ENCODE results near the gene CHTOP. TPM values are rescaled to one million over a fixed set of nuclear protein-coding genes. Genes with fewer than 3 reads are reported as not detected.
"Not testable (repeated sequence)": the region's sequence is repeated elsewhere in the genome, so short reads cannot be mapped to it uniquely, and the experiment has no call there.

Gene CHTOP
- total RNA-seq, 1 experiment from 2014 or later, result 85.1 TPM

- H3K27me3 Mint-ChIP-seq (ENCODE audit: insufficient read depth, unreplicated experiment), result no peaks in the 10 kb centered on the region
- no peaks in the 10 kb centered on the region for H3K9me3 ChIP-seq
- ChIA-PET CTCF (interaction anchor here (1.1 kb wide), 1 partner anchor 35 kb away, joined by 3 read pairs; the partner anchor contains the start of gene S100A13), POLR2A (no interaction called here)
- H3K4me1 Mint-ChIP-seq (ENCODE audit: low read depth, unreplicated experiment), result peaks cover 7% of the 10 kb centered on the region
- TSS peak; percentile 63 for BruUV-seq (replicated peaks)
- DNase-seq, result no peak
- intact Hi-C loops (cut with micrococcal nuclease; ENCODE audit: unreplicated experiment), result no loop called here
- H3K27me3 ChIP-seq (replicated peaks; ENCODE audit: control insufficient read depth, insufficient read depth, low read length), result no peaks in the 10 kb centered on the region
- peaks cover 14% of the 10 kb centered on the region for H3K36me3 Mint-ChIP-seq (ENCODE audit: insufficient read depth, unreplicated experiment)
- peaks cover 13% of the 10 kb centered on the region for H3K36me3 ChIP-seq (ENCODE audit: control insufficient read depth, insufficient read depth, low read length)
- H3K27ac Mint-ChIP-seq (ENCODE audit: unreplicated experiment), result no peak overlapping the region
- H3K4me1 ChIP-seq, result no peaks in the 10 kb centered on the region
- no peak overlapping the region for H3K4me3 ChIP-seq (ENCODE audit: low read depth, low read length)
- H3K9me3 Mint-ChIP-seq (ENCODE audit: unreplicated experiment), result no peaks in the 10 kb centered on the region
- TF ChIP-seq CTCF (IDR thresholded peaks at IDR 0.05; ENCODE audit: insufficient read depth in 1 of 2, low read depth in 1 of 2, low read length in 1 of 2, severe bottlenecking in 1 of 2, unreplicated experiment in 1 of 2), result no peak
- no peak overlapping the region for H3K4me3 Mint-ChIP-seq (ENCODE audit: unreplicated experiment)
These were observed 28.4 kb downstream of the CHTOP start for GRCh38 chr1:153662269-153662668.

GRCh38 chr1:153663211-153663610 lies 29.3 kb downstream of the CHTOP start:
- peaks cover 13% of the 10 kb centered on the region for H3K36me3 ChIP-seq (ENCODE audit: control insufficient read depth, insufficient read depth, low read length)
- intact Hi-C loops (cut with micrococcal nuclease; ENCODE audit: unreplicated experiment), result no loop called here
- H3K4me3 ChIP-seq (ENCODE audit: low read depth, low read length), result no peak overlapping the region
- no peaks in the 10 kb centered on the region for H3K9me3 ChIP-seq
- H3K4me3 Mint-ChIP-seq (ENCODE audit: unreplicated experiment), result no peak overlapping the region
- H3K27me3 ChIP-seq (replicated peaks; ENCODE audit: control insufficient read depth, insufficient read depth, low read length), result no peaks in the 10 kb centered on the region
- CTCF ChIA-PET, result interaction anchor here (1.1 kb wide), 1 partner anchor 36 kb away, joined by 3 read pairs; the partner anchor contains the start of gene S100A13
- no TSS peak for BruUV-seq (replicated peaks)
- peaks cover 14% of the 10 kb centered on the region for H3K36me3 Mint-ChIP-seq (ENCODE audit: insufficient read depth, unreplicated experiment)
- H3K9me3 Mint-ChIP-seq (ENCODE audit: unreplicated experiment), result no peaks in the 10 kb centered on the region
- POLR2A ChIA-PET, result interaction anchor here (0.6 kb wide), 1 partner anchor 37 kb away, joined by 3 read pairs; no protein-coding TSS in a partner anchor
- no peak for TF ChIP-seq CTCF (IDR thresholded peaks at IDR 0.05; ENCODE audit: insufficient read depth in 1 of 2, low read depth in 1 of 2, low read length in 1 of 2, severe bottlenecking in 1 of 2, unreplicated experiment in 1 of 2)
- no peak for DNase-seq
- no peaks in the 10 kb centered on the region for H3K27me3 Mint-ChIP-seq (ENCODE audit: insufficient read depth, unreplicated experiment)
- H3K27ac Mint-ChIP-seq (ENCODE audit: unreplicated experiment), result no peak overlapping the region
- H3K4me1 Mint-ChIP-seq (ENCODE audit: low read depth, unreplicated experiment), result peaks cover 7% of the 10 kb centered on the region
- no peaks in the 10 kb centered on the region for H3K4me1 ChIP-seq

GRCh38 chr1:153667439-153667838 lies 33.6 kb downstream of the CHTOP start:
- Histone ChIP-seq H3K9me3 (no peaks in the 10 kb centered on the region), H3K36me3 (ENCODE audit: control insufficient read depth, insufficient read depth, low read length) (peaks cover 12% of the 10 kb centered on the region), H3K4me1 (peaks cover 4% of the 10 kb centered on the region; the same call in 1 of the 2 replicates), H3K27me3 (replicated peaks; ENCODE audit: control insufficient read depth, insufficient read depth, low read length) (no peaks in the 10 kb centered on the region), H3K4me3 (ENCODE audit: low read depth, low read length) (no peak overlapping the region)
- no peak overlapping the region for H3K27ac Mint-ChIP-seq (ENCODE audit: unreplicated experiment)
- CTCF ChIA-PET, result no interaction called here
- H3K27me3 Mint-ChIP-seq (ENCODE audit: insufficient read depth, unreplicated experiment), result no peaks in the 10 kb centered on the region
- H3K9me3 Mint-ChIP-seq (ENCODE audit: unreplicated experiment), result no peaks in the 10 kb centered on the region
- no peak for TF ChIP-seq CTCF (IDR thresholded peaks at IDR 0.05; ENCODE audit: insufficient read depth in 1 of 2, low read depth in 1 of 2, low read length in 1 of 2, severe bottlenecking in 1 of 2, unreplicated experiment in 1 of 2)
- BruUV-seq (replicated peaks), result no TSS peak
- peaks cover 8% of the 10 kb centered on the region for H3K4me1 Mint-ChIP-seq (ENCODE audit: low read depth, unreplicated experiment)
- H3K4me3 Mint-ChIP-seq (ENCODE audit: unreplicated experiment), result no peak overlapping the region
- intact Hi-C loops (cut with micrococcal nuclease; ENCODE audit: unreplicated experiment), result no loop called here
- POLR2A ChIA-PET, result no interaction called here
- DNase-seq, result no peak
- H3K36me3 Mint-ChIP-seq (ENCODE audit: insufficient read depth, unreplicated experiment), result peaks cover 4% of the 10 kb centered on the region

- H3K27ac Mint-ChIP-seq (ENCODE audit: unreplicated experiment); intact Hi-C loops (cut with micrococcal nuclease; ENCODE audit: unreplicated experiment); H3K4me3 ChIP-seq (ENCODE audit: low read depth, low read length); POLR2A ChIA-PET; DNase-seq; H3K36me3 ChIP-seq (ENCODE audit: control insufficient read depth, insufficient read depth, low read length); CTCF ChIA-PET; H3K27me3 ChIP-seq (replicated peaks; ENCODE audit: control insufficient read depth, insufficient read depth, low read length); H3K27me3 Mint-ChIP-seq (ENCODE audit: insufficient read depth, unreplicated experiment); H3K4me1 Mint-ChIP-seq (ENCODE audit: low read depth, unreplicated experiment); H3K9me3 Mint-ChIP-seq (ENCODE audit: unreplicated experiment); H3K9me3 ChIP-seq; H3K36me3 Mint-ChIP-seq (ENCODE audit: insufficient read depth, unreplicated experiment); H3K4me1 ChIP-seq; BruUV-seq (replicated peaks): not testable (repeated sequence)
- peak overlapping the region; percentile 54 for H3K4me3 Mint-ChIP-seq (ENCODE audit: unreplicated experiment)
These were observed 34.8 kb downstream of the CHTOP start for GRCh38 chr1:153668672-153669071.

Measured in Caco-2 (cell line).